NB4 (cell line): ENCODE results near the gene ZXDC.

Experiments
- CTCF ChIP-seq: IDR thresholded peaks from one replicate; pipeline ENCODE4 v1.5.1; 2012; ENCODE audit warnings: low read depth, low read length
- MAX ChIP-seq: IDR thresholded peaks from 2 replicates; pipeline ENCODE4 v1.6.1; 2011; ENCODE audit warnings: low read depth, low read length
- MYC ChIP-seq: IDR thresholded peaks from 2 replicates; pipeline ENCODE4 v1.6.1; 2011; ENCODE audit warnings: low read depth, low read length
- POLR2A ChIP-seq: IDR thresholded peaks from 2 replicates; pipeline ENCODE4 v1.6.1; 2011; ENCODE audit warnings: mild to moderate bottlenecking; ENCODE audit not compliant: insufficient read length; ENCODE audit errors: extremely low read depth

GRCh38 chr3:126407412-126408044, 68.2 kb downstream of the ZXDC start:
- TF ChIP-seq CTCF (no peak), MAX (no peak), POLR2A (no peak), MYC (no peak)
